GM19240 (cell line): ENCODE measurements around the gene TMEM72.

Experiments used
- DNase-seq: peaks from one replicate; pipeline ENCODE4 v3.0.0; 2011; ENCODE audit warnings: low spot score; ENCODE audit not compliant: insufficient read length

TMEM72 gene

DNA sequence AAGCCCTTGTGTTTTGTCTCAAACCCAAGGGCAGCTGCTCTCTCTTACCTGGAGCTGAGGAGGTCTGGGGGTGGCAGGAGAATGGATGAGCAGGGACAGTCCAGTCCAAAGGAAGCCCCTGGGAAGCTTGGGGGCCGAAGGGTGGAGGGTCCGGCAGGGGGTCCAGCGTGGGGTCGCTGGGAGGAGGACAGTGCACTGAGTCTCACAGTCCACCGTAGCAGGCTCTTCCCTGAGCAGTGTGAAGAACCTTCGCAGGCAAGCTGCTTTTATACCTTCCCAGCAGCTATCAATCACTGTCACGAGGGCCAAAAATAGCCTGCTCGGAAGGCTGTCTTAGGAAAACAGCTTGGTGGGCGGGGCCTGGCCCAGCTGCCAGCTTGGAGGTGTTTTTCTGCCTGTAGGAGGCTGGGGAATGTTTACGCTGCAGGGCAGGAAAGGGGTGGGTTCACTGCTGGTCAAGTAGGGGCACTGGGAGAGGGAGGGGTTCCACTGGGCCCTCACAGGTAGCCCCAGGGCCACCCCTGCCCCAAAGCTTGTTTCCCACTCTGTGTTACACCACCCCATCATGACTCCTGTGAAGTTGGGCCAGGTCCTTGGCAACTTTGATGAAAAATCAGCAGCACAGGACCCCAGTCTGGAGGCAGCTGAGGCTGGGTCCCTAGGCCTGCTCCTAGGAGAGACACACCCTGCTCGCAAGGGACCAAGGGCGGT is 67.6 kb downstream of the TMEM72 start, which contains the start of gene DEPP1:
DEPP1 (minus strand) TSS at position 240 of the 711 bp plus-strand sequence. CDS start 779 bp downstream, outside the sequence.
- DNase-seq: no peak

DNA sequence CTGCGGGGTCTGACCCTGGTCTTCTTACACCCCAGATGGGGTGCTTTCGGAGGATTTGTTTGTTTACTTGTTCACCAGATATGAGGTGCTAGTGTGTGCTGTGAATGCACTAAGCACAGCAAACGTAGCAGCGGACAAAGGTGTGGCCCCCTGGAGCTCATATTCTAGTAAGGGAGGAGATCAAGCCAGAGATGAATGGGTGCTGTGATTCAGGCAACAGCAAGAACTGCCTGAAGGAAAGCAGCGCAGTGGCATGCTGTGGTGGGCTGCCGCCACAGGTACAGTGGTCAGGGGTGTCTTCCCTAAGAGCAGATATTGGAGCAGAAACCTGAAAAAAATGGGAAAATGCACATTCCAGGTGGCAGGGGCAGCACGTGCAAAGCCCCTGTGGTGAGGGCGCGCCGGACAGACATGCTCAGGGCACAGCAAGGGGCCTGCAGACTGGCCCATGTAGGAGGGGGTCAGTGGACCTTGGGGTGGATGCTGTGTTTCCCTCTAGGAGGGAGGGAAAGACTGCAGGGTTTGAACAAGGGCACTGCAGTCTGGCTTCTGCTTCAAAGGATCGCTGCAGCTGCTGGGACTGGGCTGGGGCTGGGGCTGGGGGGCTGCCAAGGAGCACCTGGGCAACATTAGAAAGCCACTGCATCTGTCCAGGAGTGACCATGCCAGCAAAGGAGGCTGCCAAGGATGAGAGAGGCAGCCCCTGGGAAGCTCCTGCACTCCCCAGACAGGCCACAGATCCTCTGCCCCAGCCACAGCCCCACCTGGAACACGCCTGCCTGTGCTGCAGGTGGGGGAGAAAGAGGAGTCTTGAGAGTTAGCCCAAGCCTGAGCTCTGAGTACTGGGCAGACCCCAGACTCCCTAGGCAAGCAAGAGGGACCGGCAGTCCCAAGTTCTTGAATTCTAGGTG is 68.4 kb downstream of the TMEM72 start:
- DNase-seq: no peak

DNA sequence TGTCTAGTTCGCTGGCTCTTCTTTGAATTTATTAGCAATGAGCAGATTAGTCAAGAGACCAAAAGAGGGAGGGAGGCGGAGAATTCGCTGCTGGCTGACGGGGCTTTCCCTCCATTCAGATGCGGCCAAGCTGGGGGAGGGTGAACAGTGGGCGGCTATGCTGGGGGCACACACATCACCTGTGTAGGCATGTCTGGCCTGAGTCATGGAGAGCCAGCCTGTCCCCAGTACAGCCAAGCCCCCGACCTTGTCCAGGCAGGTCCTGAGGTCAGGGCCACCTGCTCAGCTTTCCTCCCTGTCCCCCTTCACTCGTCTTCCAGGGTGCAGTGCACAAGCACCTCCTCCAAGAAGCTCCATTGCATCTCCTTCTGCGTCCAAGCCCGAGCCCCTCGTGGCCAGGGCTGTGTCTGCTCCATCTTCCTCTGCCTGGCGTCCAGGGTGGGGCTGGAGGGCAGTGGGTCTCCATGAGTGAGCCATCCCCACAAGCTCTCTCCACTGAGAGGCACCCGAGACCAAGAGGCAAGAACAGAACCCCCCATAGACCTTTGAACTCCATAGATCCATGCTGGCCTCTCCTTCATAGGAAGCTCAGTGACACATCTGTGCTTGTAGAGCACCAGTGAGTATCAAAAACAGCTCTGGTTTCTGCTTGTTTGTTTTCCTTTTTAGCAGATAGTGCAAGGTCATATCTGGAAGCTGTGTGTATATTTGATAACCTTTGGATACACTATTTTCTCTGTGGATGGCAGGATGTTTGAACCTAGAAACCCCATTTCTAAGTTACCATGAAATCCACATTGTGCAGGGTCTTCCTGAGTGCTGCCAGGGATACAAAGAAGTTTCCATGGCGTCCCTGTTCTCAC is 69.4 kb downstream of the TMEM72 start:
- no peak for DNase-seq

DNA sequence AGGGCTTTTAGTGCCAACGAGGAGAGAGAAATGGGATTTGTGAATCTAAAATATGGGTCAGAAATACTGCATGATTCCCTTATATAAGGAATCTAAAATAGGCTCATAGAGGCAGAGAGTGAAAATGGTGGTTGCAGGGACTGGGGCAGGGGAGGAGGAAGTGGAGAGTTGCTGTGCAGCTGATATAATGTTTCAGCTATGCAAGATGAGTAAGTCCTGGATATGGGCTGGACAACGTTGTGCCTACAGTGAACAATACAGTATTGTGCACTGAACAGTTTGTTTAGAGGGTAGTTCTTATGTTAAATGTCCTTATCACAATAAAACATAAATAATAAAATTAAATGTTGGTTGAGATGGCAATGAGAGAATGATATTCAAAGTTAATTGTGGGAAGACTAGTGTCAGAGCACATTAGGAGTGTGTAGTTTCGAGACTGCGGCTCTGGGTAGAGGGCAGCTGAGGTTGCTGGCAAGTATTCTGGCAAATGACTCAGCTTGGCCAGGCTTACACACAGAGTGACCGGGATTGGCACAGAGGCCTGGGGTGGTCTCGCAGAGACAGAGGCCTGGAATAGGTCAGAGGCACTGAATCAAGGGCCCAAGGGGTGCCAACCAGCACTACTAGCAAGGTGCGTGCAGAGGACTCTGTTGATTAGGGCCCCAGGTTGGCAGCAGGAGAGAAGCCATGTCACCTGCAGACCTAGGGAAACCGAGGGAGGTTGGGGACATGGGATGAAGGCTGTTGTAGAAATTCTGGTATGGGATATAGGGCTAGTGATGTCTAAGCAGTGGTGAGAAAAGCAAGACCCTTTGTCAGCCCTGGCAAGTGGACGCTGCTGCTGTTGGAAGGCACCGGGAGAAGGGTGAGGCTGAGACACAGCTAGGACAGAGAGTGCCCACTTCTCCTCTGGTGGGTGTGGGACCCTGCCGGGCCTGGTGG is 70.3 kb downstream of the TMEM72 start:
- no peak for DNase-seq

DNA sequence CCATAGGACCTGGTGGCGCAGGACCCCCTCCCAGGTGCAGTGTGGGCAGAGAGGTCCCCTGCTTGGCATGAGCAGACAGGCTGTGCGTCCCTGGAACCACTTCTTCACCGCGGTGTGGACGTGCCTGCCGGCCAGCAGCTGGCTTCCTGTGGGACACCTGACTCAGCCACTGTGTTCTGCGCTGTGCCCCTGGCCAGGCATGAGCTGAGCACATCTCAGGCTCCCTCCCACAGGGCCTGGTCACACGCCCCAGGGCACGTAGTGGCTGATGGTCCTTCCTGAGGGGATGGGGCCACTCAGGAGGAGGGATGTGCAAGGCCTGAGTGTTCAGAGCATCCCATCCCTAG is 71.0 kb downstream of the TMEM72 start:
- no peak for DNase-seq

DNA sequence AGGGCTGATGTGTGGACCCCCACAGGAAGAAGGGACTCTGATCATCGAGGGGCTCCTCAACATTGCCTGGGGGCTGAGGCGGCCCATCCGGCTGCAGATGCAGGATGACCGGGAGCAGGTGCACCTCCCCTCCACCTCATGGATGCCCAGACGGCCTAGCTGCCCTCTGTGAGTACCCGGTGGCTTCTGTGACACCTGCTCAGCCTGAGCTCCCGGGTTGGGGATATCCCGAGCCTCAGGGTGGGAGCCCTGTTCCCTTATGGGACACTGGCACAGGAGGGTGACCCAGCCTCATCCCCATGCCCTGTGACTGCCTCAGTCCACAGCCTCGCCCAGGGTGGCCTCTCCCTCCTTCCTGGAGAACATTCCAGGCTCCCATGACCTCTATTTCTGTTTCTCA is 71.4 kb downstream of the TMEM72 start:
- DNase-seq: no peak

DNA sequence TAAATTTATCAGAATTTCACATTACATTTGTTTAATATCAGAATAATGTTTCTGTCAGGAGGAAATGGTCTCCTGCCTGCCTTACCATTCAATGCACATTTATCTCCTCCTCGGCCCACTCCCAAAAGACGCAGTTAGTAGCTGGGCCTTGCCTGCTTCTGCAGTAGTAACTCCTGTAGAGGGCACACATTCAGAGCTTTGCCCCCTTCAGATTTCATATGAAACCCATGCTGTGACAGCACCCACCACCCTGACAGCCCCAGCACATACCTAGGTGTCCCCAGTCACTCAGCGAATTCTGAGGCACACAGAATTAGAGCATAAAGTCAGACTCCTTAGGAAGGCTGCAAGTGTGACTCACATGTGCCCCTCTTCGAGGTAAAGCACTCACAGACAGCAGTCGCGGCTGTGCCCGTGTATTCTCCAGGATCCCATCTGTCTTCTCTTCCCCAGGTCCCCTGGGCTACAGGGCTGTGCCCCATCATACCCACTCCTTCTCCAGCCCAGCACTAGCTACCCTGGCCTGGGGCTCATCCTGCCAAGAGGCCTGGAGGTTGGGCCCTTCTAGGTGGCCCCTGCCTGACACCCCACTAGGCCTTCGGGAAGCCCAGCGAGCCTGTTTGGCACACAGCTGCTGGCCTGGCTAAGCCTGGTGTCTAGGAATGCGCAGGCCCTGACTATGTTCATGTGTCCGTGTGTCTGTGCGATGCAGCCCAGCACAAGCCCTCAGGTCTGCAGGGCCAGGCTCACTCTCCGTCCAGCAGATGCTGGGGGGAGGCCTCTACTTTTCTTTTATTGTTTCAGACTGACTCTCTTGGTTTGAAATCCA is 72.1 kb downstream of the TMEM72 start:
- DNase-seq: no peak

DNA sequence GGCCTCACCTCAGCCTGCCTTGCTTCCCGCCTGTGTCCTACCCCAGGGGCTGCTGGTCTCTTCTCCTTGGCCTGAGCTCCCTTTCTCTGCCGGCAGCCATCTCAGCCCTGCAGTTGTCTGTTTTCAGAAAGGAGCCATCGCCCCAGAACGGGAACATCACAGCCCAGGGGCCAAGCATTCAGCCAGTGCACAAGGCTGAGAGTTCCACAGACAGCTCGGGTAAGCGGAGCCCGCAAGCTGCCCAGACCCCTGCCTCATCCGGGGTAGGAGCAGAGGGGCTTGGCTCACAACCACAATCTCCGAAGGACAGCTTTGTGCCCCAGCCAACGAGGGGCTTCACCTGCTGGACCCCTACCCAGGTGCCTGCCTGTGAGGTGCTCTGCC is 72.8 kb downstream of the TMEM72 start:
- DNase-seq: no peak

DNA sequence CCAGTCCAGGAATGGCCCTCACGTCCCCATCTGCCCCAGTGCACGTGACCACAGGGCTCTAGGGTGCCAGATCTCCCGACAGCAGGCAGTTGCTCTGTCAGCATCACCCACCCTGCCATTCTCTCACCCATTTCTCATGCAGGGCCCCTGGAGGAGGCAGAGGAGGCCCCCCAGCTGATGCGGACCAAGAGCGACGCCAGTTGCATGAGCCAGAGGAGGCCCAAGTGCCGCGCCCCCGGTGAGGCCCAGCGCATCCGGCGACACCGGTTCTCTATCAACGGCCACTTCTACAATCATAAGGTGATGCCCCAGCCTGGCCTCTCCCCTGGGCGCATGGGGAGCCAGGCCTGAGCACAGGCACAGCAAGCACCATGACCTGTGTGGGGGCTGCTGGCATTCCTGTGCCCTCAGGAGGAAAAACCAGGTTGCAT is 73.5 kb downstream of the TMEM72 start:
- DNase-seq: no peak

DNA sequence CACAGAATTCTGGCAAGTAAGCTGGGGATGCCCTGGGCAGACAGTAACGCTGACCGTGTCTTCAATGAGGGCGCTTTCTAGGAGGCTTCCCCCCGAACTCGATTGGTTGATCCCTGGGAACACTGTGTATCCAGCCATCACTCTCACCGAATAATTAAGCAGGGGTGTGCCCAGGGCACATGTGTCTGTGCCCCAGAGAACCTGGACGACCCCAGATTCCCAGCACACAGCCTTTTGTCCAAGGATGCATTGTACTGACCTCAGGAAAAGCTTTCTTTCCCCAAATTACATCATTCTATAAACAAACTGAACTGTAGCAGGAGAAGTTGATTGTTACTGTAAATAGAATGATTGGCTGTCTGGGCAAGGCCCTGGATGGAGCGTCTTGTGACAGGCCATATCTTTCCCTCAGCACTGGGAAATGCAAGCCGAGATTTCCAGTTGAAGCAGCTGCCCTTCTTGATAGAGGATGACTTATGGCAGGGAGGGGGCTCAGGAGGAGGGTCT is 74.1 kb downstream of the TMEM72 start:
- DNase-seq: no peak

DNA sequence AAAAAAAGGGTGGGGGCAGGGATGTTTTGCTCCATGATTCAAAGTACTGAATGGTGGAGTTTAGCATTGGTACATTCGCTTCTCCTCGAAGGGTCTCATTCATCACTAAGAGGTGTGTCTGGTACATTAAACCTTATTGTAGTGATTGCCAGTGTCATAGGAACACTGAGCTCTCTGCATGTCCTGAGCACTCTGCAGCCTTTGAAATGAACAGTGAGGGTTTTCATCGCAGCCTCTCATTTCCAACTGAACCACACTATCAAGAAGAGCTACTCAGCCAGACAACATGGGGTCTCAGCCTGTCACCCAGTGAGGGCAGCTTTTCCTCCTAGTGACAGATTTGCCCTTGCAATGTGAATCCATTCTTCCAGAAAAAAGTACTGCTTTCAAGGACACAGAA is 75.0 kb downstream of the TMEM72 start:
- no peak for DNase-seq
